ENCODE measurements around the gene CDH13. TPM values are rescaled to one million over a fixed set of nuclear protein-coding genes. Genes with fewer than 3 reads are reported as not detected.

CDH13 gene
- total and polyA plus RNA-seq, 9 of the 15 experiments (the other 6 are each of a cell fraction or from before 2014, with no cell fraction given) = 0.03 TPM; not detected in 8

GRCh38 chr16:82865412-82865811, 238.6 kb downstream of the CDH13 start:
- no TSS peak for BruUV-seq (replicated peaks)
- Histone ChIP-seq H3K4me1 (replicated peaks in 1 of 2; ENCODE audit: control insufficient read depth in 2 of 2, insufficient read depth in 2 of 2, low read length in 2 of 2) (no peaks in the 10 kb centered on the region), H2AFZ (ENCODE audit: low read depth, low read length) (no peak overlapping the region), H4K20me1 (replicated peaks; ENCODE audit: control insufficient read depth, insufficient read depth, low read length) (no peaks in the 10 kb centered on the region), H3K4me2 (ENCODE audit: insufficient read depth, low read length) (no peak overlapping the region), H3K79me2 (ENCODE audit: control insufficient read depth, insufficient read depth, low read length) (no peaks in the 10 kb centered on the region), H3K4me3 (no peak overlapping the region), H3K9me1 (ENCODE audit: control insufficient read depth, insufficient read depth, low read length) (no peaks in the 10 kb centered on the region), H3K27me3 (ENCODE audit: control insufficient read depth in 2 of 2, insufficient read depth in 2 of 2, low read length in 2 of 2) (no peaks in the 10 kb centered on the region), H3K9ac (ENCODE audit: insufficient read depth in 1 of 2, low read depth in 2 of 2, low read length in 2 of 2) (no peak overlapping the region), H3K36me3 (ENCODE audit: control insufficient read depth, insufficient read depth, low read length) (no peaks in the 10 kb centered on the region), H3K9me3 (replicated peaks; ENCODE audit: control insufficient read depth, insufficient read depth, low read depth, low read length) (no peaks in the 10 kb centered on the region; the same call in 1 of the 2 replicates), H3K27ac (ENCODE audit: extremely low read depth, low read depth, low read length) (no peak overlapping the region)
- intact Hi-C loops (cut with micrococcal nuclease) = no loop called here
- in situ Hi-C loops (cut with MboI) = no loop called here
- WGBS (ENCODE audit: insufficient coverage, low coverage, missing lambda C conversion rate) = 0% methylated on average over 4 of the region's 4 CpGs
- TF ChIP-seq ZFP36 (IDR thresholded peaks at IDR 0.05; ENCODE audit: low read depth, low read length, partially characterized antibody) = peak; percentile 37
- no peak for TF ChIP-seq BHLHE40 (IDR thresholded peaks at IDR 0.05; ENCODE audit: low read length)
- ChIA-PET CTCF (ENCODE audit: low intra/inter-chr PET ratio) (no interaction called here), POLR2A (no interaction called here)
- DNase-seq (ENCODE audit: extremely low read depth in 1 of 4, low spot score in 3 of 4) = no peak
- ATAC-seq = no peak
- no peak for FAIRE-seq

- no TSS peak for BruUV-seq (replicated peaks)
- no peak overlapping the region for H3K4me2 ChIP-seq (ENCODE audit: insufficient read depth, low read length)
Measured at GRCh38 chr16:82867485-82867884, 240.7 kb downstream of the CDH13 start.

More at GRCh38 chr16:82867485-82867884, 240.7 kb downstream of the CDH13 start:
- ChIA-PET CTCF (ENCODE audit: low intra/inter-chr PET ratio) (no interaction called here), POLR2A (no interaction called here)
- DNase-seq (ENCODE audit: extremely low read depth in 1 of 4, low spot score in 3 of 4) (no peak), FAIRE-seq (no peak), ATAC-seq (no peak)
- Histone ChIP-seq H3K4me3 (no peak overlapping the region), H3K27me3 (ENCODE audit: control insufficient read depth in 2 of 2, insufficient read depth in 2 of 2, low read length in 2 of 2) (no peaks in the 10 kb centered on the region), H3K27ac (ENCODE audit: extremely low read depth, low read depth, low read length) (no peak overlapping the region), H3K9ac (ENCODE audit: insufficient read depth in 1 of 2, low read depth in 2 of 2, low read length in 2 of 2) (no peak overlapping the region), H3K9me3 (replicated peaks; ENCODE audit: control insufficient read depth, insufficient read depth, low read depth, low read length) (no peaks in the 10 kb centered on the region; the same call in 1 of the 2 replicates), H3K9me1 (ENCODE audit: control insufficient read depth, insufficient read depth, low read length) (no peaks in the 10 kb centered on the region), H3K4me1 (replicated peaks in 1 of 2; ENCODE audit: control insufficient read depth in 2 of 2, insufficient read depth in 2 of 2, low read length in 2 of 2) (no peaks in the 10 kb centered on the region), H3K36me3 (ENCODE audit: control insufficient read depth, insufficient read depth, low read length) (no peaks in the 10 kb centered on the region), H2AFZ (ENCODE audit: low read depth, low read length) (no peak overlapping the region), H4K20me1 (replicated peaks; ENCODE audit: control insufficient read depth, insufficient read depth, low read length) (no peaks in the 10 kb centered on the region), H3K79me2 (ENCODE audit: control insufficient read depth, insufficient read depth, low read length) (no peaks in the 10 kb centered on the region)
- in situ Hi-C loops (cut with MboI) (no loop called here), intact Hi-C loops (cut with micrococcal nuclease) (no loop called here)
- WGBS (ENCODE audit: insufficient coverage, low coverage, missing lambda C conversion rate) = 0% methylated on average over 1 of the region's 1 CpG
- TF ChIP-seq ARNT (IDR thresholded peaks at IDR 0.05) = no peak
- TF ChIP-seq ZNF512 (tag; IDR thresholded peaks at IDR 0.05) = no peak
- TF ChIP-seq POLR3G (IDR thresholded peaks at IDR 0.05; ENCODE audit: extremely low read depth, insufficient read length, insufficient replicate concordance) = no peak
- TF ChIP-seq NEUROD1 (IDR thresholded peaks at IDR 0.05; ENCODE audit: borderline replicate concordance, low read depth, low read length, partially characterized antibody) = no peak
- no peak for TF ChIP-seq ZNF282 (CRISPR knock-in tag; IDR thresholded peaks at IDR 0.05)
- no peak for TF ChIP-seq GATAD2A (IDR thresholded peaks at IDR 0.05)
- TF ChIP-seq NUFIP1 (IDR thresholded peaks at IDR 0.05; ENCODE audit: partially characterized antibody) = no peak
- no peak for TF ChIP-seq CHD1 (IDR thresholded peaks at IDR 0.05; ENCODE audit: low read length)
- TF ChIP-seq ARHGAP35 (IDR thresholded peaks at IDR 0.05; ENCODE audit: partially characterized antibody) = no peak
- no peak for TF ChIP-seq RFX7 (CRISPR knock-in tag; IDR thresholded peaks at IDR 0.05)
- no peak for TF ChIP-seq ZNF707 (CRISPR knock-in tag; conservative IDR thresholded peaks at IDR 0.05)
- no peak for TF ChIP-seq CREM (IDR thresholded peaks at IDR 0.05; ENCODE audit: low read depth)

All from K562 (cell line).